Limb (tissue), 2 donors: Measurements from ENCODE around the gene SYNDIG1L.
"Not testable (repeated sequence)": the region's sequence is repeated elsewhere in the genome, so short reads cannot be mapped to it uniquely, and the experiment has no call there.

Source experiments
- DNase-seq, 2 donors: peaks; one replicate each; pipeline ENCODE4 v3.0.0-alpha.2; 2016; ENCODE audit errors: extremely low spot score in 2 of 2

SYNDIG1L gene

DNA sequence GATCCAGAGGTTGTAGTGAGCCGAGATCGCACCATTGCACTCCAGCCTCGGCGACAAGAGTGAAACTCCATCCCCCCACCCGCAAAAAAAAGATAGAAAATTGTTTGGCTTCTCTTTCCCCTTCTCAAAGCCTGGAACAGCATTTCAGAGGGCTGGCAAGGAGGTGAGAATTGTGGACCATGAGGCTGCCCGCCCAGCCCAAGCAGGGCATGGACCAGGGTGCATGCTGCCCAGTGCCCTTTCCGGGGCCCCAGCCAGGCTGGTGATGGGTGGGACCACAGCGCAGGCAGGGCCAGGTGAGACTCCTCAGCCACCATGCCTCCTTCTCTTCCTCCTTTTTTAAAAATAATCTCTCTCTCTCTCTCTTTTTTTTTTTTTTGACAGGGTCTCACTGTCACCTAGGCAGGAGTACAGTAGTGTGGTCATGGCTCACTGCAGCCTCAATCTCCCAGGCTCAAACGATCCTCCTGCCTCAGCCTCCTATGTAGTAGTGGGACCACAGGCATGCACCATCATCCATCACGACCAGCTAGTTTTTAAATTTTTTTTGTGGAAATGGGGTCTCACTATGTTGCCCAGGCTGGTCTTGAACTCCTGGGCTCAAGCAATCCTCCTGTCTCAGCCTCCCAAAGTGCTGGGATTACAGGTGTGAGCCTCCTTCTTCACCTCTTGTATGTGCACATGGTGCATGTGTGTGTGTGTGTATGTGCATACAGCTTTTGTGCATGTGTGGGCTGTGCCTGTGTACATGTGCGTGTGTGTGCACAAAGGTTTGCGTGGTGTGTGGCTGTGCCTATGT is 22.2 kb downstream of the SYNDIG1L start:
- no peak for DNase-seq

DNA sequence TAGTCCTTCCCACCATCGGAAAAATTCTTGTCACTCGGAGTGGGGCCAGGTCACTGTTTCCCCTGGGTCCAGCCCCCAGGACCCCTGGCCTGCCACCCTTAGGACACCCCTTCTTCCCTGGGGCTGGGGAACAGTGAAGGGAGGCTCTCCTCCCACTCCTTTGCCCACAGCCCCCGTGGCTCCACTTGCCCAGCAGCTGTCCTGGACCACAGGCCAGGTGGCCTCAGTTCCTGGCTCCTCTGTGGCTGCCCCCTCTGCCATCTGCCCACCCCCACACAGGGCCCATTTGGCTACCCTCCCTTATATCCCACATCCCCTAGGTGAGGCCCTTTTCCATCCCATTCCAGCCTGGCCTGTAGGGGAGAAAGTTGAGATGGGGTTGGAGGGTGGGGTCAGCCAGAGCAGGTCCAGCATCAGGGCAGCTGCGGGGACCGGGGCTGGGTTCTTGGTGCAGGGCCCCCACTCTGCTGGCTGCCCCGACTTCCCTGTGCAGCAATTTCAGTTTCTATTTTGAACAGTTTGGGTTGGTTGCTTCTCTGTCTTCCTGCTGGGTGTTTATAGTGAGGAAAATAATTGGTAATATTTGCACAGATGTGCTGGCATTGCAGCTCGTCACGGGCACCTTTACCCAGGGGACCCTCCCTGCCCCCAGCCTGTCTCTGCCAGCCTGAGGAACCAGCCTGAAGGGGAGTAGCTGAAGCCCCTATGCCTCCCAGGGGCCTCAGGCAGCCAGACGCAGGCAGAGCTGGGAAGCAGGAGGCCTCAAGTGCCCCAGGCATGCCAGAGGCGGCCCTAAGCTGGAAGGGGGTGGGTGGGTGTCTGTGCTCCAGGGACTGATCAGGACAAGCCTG is 23.4 kb downstream of the SYNDIG1L start:
- no peak for DNase-seq

DNA sequence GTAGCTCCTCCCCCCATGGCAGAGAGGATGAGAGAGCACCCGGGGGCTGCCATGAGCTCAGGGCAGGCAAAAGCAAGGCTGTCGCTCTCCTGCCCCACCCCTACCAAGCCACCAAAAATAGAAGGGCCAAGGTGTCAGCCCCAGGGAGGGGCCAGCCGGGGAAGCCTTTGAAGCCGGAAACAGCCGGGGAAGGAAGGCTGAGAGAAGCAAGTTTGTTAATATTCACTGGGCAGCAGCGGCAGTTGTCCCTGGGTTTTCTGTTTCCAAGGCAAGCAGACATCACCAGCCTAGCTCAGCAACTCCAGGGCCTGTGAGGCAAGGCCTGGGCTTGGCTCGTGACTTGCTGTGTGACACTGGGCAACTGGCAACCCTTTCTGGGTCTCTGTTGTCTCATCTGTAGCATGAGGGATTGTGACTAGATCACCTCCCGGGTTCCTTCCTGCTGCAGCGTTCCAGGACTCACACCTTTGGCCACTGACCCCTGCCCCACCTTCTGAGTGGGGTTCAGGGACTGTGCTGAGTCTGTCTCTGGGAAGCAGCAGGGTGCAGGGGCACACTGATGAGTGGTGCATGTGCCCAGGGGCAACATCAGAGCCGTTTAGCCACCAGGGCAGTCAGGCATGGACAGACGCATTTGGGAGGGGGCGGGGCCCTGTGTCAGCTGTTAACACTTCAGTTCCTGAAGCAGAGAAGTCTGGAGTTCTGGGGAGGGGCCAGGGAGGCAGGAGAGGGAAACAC is 24.3 kb downstream of the SYNDIG1L start:
- peak; percentile 18 to 52 for DNase-seq

GRCh38 chr14:74400919-74401503 is 25.0 kb downstream of the SYNDIG1L start:
- DNase-seq, result no peak

DNA sequence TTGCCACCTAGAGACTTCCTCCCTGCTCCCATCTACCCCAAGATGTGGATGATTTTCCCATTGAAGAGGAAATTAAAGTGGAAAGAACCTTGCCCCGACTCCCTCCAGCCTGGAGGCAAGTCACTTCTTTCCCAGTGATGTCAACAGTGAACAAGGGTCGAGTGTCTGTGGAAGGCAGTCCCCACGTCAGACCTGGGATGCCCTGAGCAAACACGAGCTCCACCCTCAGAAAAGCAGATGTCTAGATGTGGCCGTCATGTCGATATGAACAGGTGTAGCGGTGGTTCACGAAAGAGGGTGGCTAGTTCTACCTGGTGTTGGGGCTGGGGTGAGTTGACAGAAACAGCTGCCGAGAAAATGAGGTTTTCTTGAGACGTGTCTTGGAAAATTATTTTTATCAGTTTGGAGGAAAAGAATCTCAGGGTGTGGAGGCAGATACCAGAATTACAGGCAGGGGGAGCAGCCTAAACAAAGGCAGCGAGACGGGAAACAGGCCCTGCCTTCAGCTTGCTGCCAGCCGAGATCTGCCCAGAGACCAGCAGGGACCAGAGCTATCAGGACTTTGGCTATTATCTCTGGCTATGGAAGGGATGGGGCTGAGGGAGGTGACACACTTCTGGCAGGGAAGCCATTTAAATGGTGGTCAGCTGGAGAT is 25.9 kb downstream of the SYNDIG1L start:
- DNase-seq, result no peak

DNA sequence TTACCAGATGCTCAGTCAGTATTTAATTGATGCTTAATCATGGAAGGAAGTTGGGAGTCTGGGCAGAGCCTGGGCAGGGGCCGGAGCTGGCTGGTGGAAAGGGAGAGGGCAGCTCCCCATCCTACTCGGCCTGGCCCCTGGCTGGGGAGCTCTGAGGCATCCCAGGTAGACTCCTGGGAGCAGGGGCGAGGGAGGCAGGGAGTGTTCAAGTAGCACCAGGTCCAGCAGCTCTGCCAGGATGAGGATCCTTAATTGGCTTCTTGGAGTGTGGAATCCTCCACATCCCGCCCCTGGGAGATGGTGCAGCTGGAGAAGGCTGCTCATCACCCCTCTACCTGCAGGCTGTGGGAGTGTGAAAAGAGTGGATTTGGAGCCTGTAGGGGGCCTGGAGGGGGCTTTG is 30.9 kb downstream of the SYNDIG1L start:
- no peak for DNase-seq

GRCh38 chr14:74394549-74394948 is 31.5 kb downstream of the SYNDIG1L start:
- no peak for DNase-seq

DNA sequence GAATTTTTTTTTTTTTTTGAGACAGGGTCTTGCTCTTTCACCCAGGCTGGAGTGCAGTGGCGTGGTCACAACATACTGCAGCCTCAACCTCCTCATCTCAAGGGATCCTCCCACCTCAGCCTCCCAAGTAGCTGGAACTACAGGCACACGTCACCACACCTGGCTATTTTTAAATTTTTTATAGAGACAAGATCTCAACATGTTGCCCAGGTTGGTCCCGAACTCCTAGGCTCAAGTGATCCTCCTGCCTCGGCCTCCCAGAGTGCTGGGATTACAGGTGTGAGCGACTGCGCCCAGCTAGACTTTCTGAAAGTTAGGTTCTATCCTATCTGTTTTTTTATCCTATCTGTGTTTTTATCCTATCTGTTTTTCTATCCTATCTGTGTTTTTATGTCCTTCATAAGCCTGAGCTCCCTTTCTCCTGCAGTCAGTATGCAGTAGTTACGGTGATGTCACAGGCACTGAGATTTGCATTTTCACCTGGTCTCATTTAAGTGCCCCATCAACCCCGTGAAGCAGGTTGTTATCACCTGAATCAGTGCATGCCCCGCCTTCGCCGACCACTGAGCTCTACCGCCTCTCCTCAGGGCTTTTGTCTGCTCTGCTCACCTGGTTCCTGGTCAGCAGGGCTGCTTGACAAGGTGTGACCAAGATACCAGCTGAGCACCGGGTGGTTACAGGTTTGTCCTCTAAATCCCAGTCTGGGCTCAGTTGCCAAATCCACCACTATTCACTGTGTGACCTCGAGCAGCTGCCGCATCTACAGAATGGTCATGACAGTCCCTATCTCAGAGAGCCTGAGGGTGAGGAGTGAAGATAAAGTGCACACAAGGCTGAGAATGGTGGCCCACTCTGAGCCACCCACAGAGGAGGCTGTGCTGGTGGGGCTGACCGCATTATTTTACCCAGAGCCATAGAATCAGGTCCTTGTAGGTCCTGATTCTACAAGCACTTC is 33.1 kb downstream of the SYNDIG1L start:
- DNase-seq, result no peak

GRCh38 chr14:74391479-74391878 is 34.5 kb downstream of the SYNDIG1L start:
- DNase-seq, result no peak

DNA sequence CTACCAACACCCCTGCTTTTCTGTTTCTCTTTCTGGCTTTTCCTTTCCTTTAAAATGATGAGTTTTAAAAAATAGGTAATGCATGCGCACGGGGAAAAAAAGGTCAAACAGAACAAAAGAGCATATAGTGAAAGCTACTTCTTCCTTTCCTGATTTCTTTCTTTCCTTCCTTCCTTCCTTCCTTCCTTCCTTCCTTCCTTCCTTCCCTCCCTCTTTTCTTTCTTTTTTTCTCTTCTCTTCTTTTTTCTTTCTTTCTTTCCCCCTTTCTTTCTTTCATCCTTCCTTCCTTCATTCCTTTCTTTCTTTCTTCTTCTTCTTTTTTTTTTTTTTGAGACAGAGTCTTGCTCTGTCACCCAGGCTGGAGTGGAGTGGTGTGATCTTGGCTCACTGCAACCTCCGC is 35.5 kb downstream of the SYNDIG1L start:
- not testable (repeated sequence) for DNase-seq

GRCh38 chr14:74389980-74390379 is 36.0 kb downstream of the SYNDIG1L start:
- DNase-seq, result no peak

DNA sequence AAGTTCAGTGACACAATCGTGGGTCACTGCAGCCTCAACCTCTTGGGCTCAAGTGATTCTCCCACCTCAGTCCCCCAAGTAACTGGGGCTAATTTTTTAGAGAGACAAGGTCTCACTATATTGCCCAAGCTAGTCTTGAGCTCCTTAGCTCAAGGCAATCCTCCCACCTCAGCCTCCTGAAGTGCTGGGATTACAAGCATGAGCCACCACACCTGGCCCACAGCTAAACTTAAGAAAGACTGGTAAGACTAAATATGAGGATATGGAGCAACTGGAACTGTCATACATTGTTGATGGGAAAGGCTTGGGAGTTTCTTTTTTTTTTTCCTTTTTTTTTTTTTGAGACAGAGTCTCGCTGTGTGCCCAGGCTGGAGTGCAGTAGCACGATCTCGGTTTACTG is 43.8 kb downstream of the SYNDIG1L start:
- no peak for DNase-seq

DNA sequence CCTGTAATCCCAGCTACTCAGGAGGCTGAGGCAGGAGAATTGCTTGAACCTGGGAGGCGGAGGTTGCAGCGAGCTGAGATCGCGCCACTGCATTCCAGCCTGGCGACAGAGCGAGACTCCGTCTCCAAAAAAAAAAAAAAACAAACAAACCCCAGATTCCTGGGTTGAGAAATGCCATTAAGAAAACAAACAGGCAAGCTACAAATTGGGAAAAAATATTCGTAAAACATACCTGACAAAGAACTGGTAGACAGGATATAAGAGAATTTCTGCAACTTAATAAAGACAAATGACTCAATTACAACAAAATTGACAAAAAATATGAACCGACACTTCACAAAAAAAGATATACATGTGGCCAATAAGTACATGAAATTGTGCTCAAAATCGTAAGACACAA is 44.4 kb downstream of the SYNDIG1L start:
- not testable (repeated sequence) for DNase-seq

DNA sequence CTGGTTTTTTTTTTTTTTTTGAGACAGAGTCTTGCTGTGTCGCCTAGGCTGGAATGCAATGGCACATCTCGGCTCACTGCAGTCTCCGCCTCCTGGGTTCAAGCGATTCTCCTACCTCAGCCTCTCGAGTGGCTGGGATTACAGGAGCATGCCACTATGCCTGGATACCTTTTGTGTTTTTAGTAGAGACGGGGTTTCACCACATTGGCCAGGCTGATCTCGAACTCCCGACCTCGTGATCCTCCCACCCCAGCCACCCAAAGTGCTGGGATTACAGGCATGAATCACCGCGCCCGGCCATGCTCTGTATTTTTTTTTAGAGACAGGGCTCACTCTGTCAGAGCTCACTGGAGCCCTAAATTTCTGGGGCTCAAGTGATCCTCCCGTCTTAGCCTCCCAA is 45.2 kb downstream of the SYNDIG1L start:
- DNase-seq, result no peak

DNA sequence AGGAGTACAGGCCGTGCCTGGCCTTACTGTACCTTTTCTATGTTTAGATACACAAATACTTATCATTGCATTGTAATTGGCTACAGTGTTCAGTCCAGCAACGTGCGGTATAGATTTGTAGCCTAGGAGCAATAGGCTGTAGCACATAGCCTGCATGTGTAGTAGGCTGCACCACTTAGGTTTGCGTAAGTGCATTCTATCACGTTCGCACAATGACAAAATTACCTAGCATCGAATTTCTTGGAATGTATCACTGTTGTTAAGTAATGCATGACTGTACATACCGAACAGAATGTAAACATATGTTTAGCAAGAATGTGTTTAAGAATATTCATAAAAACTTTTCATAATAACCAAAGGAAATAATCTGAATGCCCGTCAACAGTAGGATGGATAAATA is 45.8 kb downstream of the SYNDIG1L start:
- DNase-seq, result no peak

- DNase-seq, result no peak
Measured at GRCh38 chr14:74377976-74378690, 47.9 kb downstream of the SYNDIG1L start.

GRCh38 chr14:74368441-74368840 is 57.6 kb downstream of the SYNDIG1L start:
- no peak for DNase-seq

GRCh38 chr14:74368026-74368425 is 58.0 kb downstream of the SYNDIG1L start:
- no peak for DNase-seq

DNA sequence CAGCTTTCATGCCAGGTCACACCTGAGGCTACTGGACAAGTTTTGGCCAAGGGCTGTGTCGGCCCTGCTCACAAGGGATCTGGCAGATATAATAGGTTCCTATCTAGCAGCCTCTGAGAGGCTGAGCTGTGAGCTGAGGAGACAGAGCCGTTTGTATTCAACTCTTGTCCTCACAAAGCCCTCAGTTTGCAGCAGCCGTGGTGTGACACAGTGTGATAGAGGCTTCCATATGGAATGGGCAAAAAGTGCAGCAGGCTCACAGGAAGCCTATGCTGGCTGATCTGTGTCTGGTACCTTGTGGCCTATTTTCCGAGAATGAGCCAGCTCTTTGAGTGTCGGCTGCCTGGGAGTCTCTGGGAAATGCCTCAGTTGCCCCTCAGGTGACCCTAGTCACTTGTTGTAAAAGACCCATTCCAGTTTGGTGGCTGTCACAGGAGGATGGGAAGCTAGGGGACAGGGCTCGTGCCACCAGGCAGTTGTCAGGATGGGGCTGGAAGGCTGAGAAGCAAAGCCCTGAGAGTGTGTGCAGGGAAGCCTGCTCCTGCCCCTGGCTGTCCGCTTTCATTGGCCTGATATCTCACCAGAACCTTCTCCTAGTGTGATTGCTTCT is 61.6 kb downstream of the SYNDIG1L start:
- DNase-seq, result no peak
